ENCODE data around the gene KCNQ1. TPM values are rescaled to one million over a fixed set of nuclear protein-coding genes. Genes with fewer than 3 reads are reported as not detected.
A peak's percentile ranks its signal among the peaks of the same experiment; 100 is the strongest.

The KCNQ1 gene
- total RNA-seq, 1 experiment from 2014 or later = 2.3 TPM

DNA sequence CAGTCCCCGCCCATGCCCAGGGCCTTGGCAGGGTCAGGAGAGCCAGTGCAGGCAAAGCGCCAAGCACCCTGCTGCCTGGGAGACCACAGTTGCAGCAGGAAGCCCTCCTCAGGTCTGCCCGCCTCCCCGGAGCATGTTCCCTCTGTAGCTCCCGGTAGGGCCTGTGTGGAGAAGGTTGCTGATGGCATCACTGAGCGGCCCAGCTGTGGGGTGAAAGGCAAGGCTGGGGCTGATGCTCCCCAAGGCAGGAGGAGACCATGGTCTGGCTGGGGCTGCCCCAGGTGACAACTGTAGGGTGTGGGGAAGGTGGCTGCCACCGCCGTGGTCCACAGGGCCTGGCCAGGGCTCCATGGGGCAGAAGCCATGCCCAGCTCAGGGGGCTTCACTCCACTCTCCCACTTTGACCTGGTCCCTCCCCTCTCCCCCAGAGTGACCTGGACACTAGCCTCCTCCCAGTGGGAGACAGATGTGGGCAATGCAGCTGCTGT, 387.8 kb downstream of the KCNQ1 start:
- Histone ChIP-seq H3K56ac (ENCODE audit: insufficient read length, low read depth, low read length) (no peak overlapping the region), H3K27me3 (ENCODE audit: insufficient read depth, low read length) (no peaks in the 10 kb centered on the region; the same call in 1 of the 2 replicates), H2BK5ac (ENCODE audit: insufficient read length, low read length) (no peak overlapping the region), H4K91ac (ENCODE audit: insufficient read length, low read depth, low read length) (no peak overlapping the region), H3T11ph (ENCODE audit: low read length) (no peak overlapping the region), H4K8ac (replicated peaks; ENCODE audit: insufficient read length, low read depth, low read length) (no peak overlapping the region), H2BK12ac (ENCODE audit: insufficient read length, low read depth, low read length) (no peak overlapping the region), H4K20me1 (ENCODE audit: control insufficient read depth, insufficient read depth, insufficient read length) (no peaks in the 10 kb centered on the region), H3K9me3 (ENCODE audit: control insufficient read depth, low read depth, low read length) (no peaks in the 10 kb centered on the region), H4K5ac (ENCODE audit: insufficient read length, low read depth, low read length) (no peak overlapping the region), H3K9ac (ENCODE audit: extremely low read depth, insufficient read length, low read length) (no peak overlapping the region), H2BK20ac (ENCODE audit: low read depth, low read length, poor library complexity, severe bottlenecking) (no peak overlapping the region), H2AK5ac (ENCODE audit: insufficient read length, low read length) (no peak overlapping the region), H3K23ac (ENCODE audit: insufficient read length, low read depth, low read length) (no peak overlapping the region), H3K4me1 (ENCODE audit: insufficient read depth, low read length) (no peaks in the 10 kb centered on the region), H3K23me2 (ENCODE audit: insufficient read length, low read depth, low read length, poor library complexity, severe bottlenecking) (no peaks in the 10 kb centered on the region), H2BK15ac (ENCODE audit: low read depth, low read length) (no peak overlapping the region), H2AFZ (ENCODE audit: low read length) (no peak overlapping the region), H3K4me2 (ENCODE audit: insufficient read depth, insufficient read length, low read length) (no peak overlapping the region), H2BK120ac (ENCODE audit: low read depth, low read length, poor library complexity, severe bottlenecking) (no peak overlapping the region), H3K27ac (ENCODE audit: insufficient read length, low read depth, low read length) (no peak overlapping the region), H3K14ac (ENCODE audit: insufficient read depth, low read length) (no peak overlapping the region), H3K4ac (ENCODE audit: low read depth, low read length) (no peak overlapping the region), H3K18ac (ENCODE audit: insufficient read length, low read depth, low read length) (no peak overlapping the region), H3K79me2 (ENCODE audit: insufficient read depth, low read length) (no peaks in the 10 kb centered on the region), H3K79me1 (ENCODE audit: insufficient read depth, low read depth, low read length, poor library complexity, severe bottlenecking) (no peaks in the 10 kb centered on the region)
- TF ChIP-seq, protein P1, sequence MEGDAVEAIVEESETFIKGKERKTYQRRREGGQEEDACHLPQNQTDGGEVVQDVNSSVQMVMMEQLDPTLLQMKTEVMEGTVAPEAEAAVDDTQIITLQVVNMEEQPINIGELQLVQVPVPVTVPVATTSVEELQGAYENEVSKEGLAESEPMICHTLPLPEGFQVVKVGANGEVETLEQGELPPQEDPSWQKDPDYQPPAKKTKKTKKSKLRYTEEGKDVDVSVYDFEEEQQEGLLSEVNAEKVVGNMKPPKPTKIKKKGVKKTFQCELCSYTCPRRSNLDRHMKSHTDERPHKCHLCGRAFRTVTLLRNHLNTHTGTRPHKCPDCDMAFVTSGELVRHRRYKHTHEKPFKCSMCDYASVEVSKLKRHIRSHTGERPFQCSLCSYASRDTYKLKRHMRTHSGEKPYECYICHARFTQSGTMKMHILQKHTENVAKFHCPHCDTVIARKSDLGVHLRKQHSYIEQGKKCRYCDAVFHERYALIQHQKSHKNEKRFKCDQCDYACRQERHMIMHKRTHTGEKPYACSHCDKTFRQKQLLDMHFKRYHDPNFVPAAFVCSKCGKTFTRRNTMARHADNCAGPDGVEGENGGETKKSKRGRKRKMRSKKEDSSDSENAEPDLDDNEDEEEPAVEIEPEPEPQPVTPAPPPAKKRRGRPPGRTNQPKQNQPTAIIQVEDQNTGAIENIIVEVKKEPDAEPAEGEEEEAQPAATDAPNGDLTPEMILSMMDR (conservative IDR thresholded peaks at IDR 0.05) = no peak
- H3K9me3 Mint-ChIP-seq = peaks cover 20 to 21% of the 10 kb centered on the region in 2 experiments
- H3K4me1 Mint-ChIP-seq = peaks cover 23 to 26% of the 10 kb centered on the region in 2 experiments
- peaks cover 8 to 17% (median 11%) of the 10 kb centered on the region in 3 experiments for H3K36me3 Mint-ChIP-seq (ENCODE audit: insufficient read depth in 1 of 3, low read depth in 3 of 3)
- H3K27me3 Mint-ChIP-seq (ENCODE audit: low read depth) = peaks cover 71% of the 10 kb centered on the region
- peak overlapping the region in 1 of 2 experiments; percentile 20; a peak in 1 of 5 replicates for H3K4me3 Mint-ChIP-seq
- DNase-seq = no peak
- no CpG with 5 or more reads among the region's 8 CpGs for WGBS (ENCODE audit: extremely low coverage, insufficient read length, low lambda C conversion rate)
- H3K27ac Mint-ChIP-seq = no peak overlapping the region

All from H9 (cell line).